K562 (cell line): ENCODE results near the gene HBG1. TPM values are rescaled to one million over a fixed set of nuclear protein-coding genes. Genes with fewer than 3 reads are reported as not detected.
A peak's percentile ranks its signal among the peaks of the same experiment; 100 is the strongest.

ENCODE experiments used
- ATAC-seq: fragments of 200-7000 bp; cut with Tn5 transposase; 3 replicates; pipeline ENCODE4 v1.9.1; 2020; ENCODE audit warnings: moderate library complexity
- BruUV-seq: library from RNA; stranded (reverse); fragments of 400-500 nt; replicated peaks from 2 replicates; lab custom pipeline; 2021; lab: Mats Ljungman, UMichigan
- CTCF ChIA-PET: fragments of 300-600 bp; formaldehyde crosslinking; extraction: SDS; loops from one replicate; lab custom pipeline; 2021; ENCODE audit warnings: low intra/inter-chr PET ratio; lab: Yijun Ruan, JAX
- POLR2A ChIA-PET: fragments of 300-600, 350-650 bp; sonication (Branson Sonifier 250); formaldehyde crosslinking; extraction: SDS; loops from one replicate; lab custom pipeline; 2021; ENCODE audit warnings: antibody characterized with exemption, inconsistent platforms; lab: Yijun Ruan, JAX
- DNase-seq, 4 experiments: peaks; one replicate each; pipeline versions ENCODE4 v3.0.0 to v3.0.0-alpha.2; 2011 to 2018; ENCODE audit warnings: low spot score in 3 of 4, mixed read lengths in 3 of 4; ENCODE audit errors: extremely low read depth in 1 of 4
- FAIRE-seq: peaks from 2 replicates; lab custom pipeline; 2011; peaks lifted over from hg19 to GRCh38; lab: Jason Lieb, UNC
- H2AFZ ChIP-seq: 2 replicates; pipeline ENCODE4 v1.6.0; 2011; ENCODE audit warnings: low read depth, low read length, control low read depth, inconsistent platforms
- H3K27ac ChIP-seq: fragments of 200-600 bp; 3 replicates; pipeline ENCODE4 v1.8.0; 2011; ENCODE audit warnings: low read depth, mild to moderate bottlenecking, control low read depth, inconsistent platforms, low read length, moderate library complexity, mixed read lengths; ENCODE audit errors: extremely low read depth
- H3K27me3 ChIP-seq, 2 experiments: fragments of 300-600 bp in 1 of 2; 2 replicates in 1 of 2; 3 replicates in 1 of 2; pipeline versions ENCODE4 v1.6.0 to v1.8.0; 2011; ENCODE audit warnings: inconsistent platforms in 2 of 2, low read length in 2 of 2, mild to moderate bottlenecking in 1 of 2, mixed read lengths in 1 of 2, moderate library complexity in 1 of 2; ENCODE audit not compliant: control insufficient read depth in 2 of 2, insufficient read depth in 2 of 2
- H3K36me3 ChIP-seq: fragments of 300-600 bp; 3 replicates; pipeline ENCODE4 v1.8.0; 2011; ENCODE audit warnings: mild to moderate bottlenecking, low read length, inconsistent platforms; ENCODE audit not compliant: control insufficient read depth, insufficient read depth
- H3K4me1 ChIP-seq, 2 experiments: fragments of 200-600 bp in 1 of 2; replicated peaks in 1 of 2; 2 replicates in 1 of 2; 3 replicates in 1 of 2; pipeline versions ENCODE4 v1.5.1 to v1.8.0; 2011; ENCODE audit warnings: inconsistent platforms in 2 of 2, low read length in 2 of 2, mild to moderate bottlenecking in 1 of 2, mixed read lengths in 1 of 2, moderate library complexity in 1 of 2; ENCODE audit not compliant: control insufficient read depth in 2 of 2, insufficient read depth in 2 of 2
- H3K4me2 ChIP-seq: 2 replicates; pipeline ENCODE4 v1.6.1; 2011; ENCODE audit warnings: low read length, control low read depth, inconsistent platforms, mixed read lengths; ENCODE audit not compliant: insufficient read depth
- H3K4me3 ChIP-seq: fragments of 200-600 bp; sonication (generic), shearing (Covaris generic); 2 replicates; pipeline ENCODE4 v1.5.1; 2016; ENCODE audit warnings: control low read depth, inconsistent platforms
- H3K79me2 ChIP-seq: fragments of 200-600 bp; 3 replicates; pipeline ENCODE4 v1.8.0; 2011; ENCODE audit warnings: low read length, inconsistent platforms; ENCODE audit not compliant: control insufficient read depth, insufficient read depth
- H3K9ac ChIP-seq, 2 experiments: 2 replicates each; pipeline versions ENCODE4 v1.6.0 to v1.6.1; 2011; ENCODE audit warnings: low read depth in 2 of 2, low read length in 2 of 2, control low read depth in 1 of 2, inconsistent platforms in 1 of 2, mild to moderate bottlenecking in 1 of 2, mixed read lengths in 1 of 2; ENCODE audit not compliant: insufficient read depth in 1 of 2
- H3K9me1 ChIP-seq: one replicate; pipeline ENCODE4 v1.6.0; 2011; ENCODE audit warnings: inconsistent platforms, mild to moderate bottlenecking, low read length, moderate library complexity; ENCODE audit not compliant: control insufficient read depth, insufficient read depth
- H3K9me3 ChIP-seq: replicated peaks from 2 replicates; pipeline ENCODE4 v1.5.1; 2011; ENCODE audit warnings: low read depth, low read length, inconsistent platforms; ENCODE audit not compliant: control insufficient read depth, insufficient read depth
- H4K20me1 ChIP-seq: replicated peaks from 2 replicates; pipeline ENCODE4 v1.6.1; 2011; ENCODE audit warnings: low read length, inconsistent platforms, mixed read lengths; ENCODE audit not compliant: control insufficient read depth, insufficient read depth
- C11orf30 ChIP-seq: fragments of 450-650 bp; IDR thresholded peaks from 2 replicates; pipeline ENCODE4 v1.6.1; 2016; ENCODE audit warnings: low read depth, mild to moderate bottlenecking
- E2F4 ChIP-seq: sonication (generic); formaldehyde crosslinking; IDR thresholded peaks from 2 replicates; pipeline ENCODE4 v1.8.0; 2022; ENCODE audit warnings: mild to moderate bottlenecking, low read depth, missing genetic modification reagents
- E2F8 ChIP-seq: fragments of 450-650 bp; IDR thresholded peaks from 2 replicates; pipeline ENCODE4 v1.7.1; 2018; ENCODE audit warnings: mild to moderate bottlenecking, low read depth; ENCODE audit not compliant: partially characterized antibody
- HDAC1 ChIP-seq, 2 experiments: fragments of 450-650 bp; IDR thresholded peaks; 2 replicates each; pipeline ENCODE4 v1.6.1; 2016 to 2017; ENCODE audit warnings: inconsistent platforms in 1 of 2, mild to moderate bottlenecking in 1 of 2, moderate library complexity in 1 of 2
- HINFP ChIP-seq: fragments of 450-650 bp; conservative IDR thresholded peaks from 2 replicates; pipeline ENCODE4 v1.6.1; 2016; ENCODE audit warnings: missing genetic modification characterization, low read depth, mild to moderate bottlenecking, control low read depth, missing compliant biosample characterization
- MAFK ChIP-seq: IDR thresholded peaks from 2 replicates; pipeline ENCODE4 v1.6.1; 2011; ENCODE audit warnings: low read length, improper control_type of control experiment
- MNT ChIP-seq, 2 experiments: fragments of 450-650 bp; conservative IDR thresholded peaks; 2 replicates each; pipeline ENCODE4 v1.6.1; 2017; ENCODE audit warnings: mild to moderate bottlenecking in 2 of 2, moderate library complexity in 2 of 2
- MTA2 ChIP-seq: fragments of 450-650 bp; IDR thresholded peaks from 2 replicates; pipeline ENCODE4 v1.6.1; 2016; ENCODE audit warnings: low read depth
- MXI1 ChIP-seq: IDR thresholded peaks from 2 replicates; pipeline ENCODE4 v1.6.1; 2011; ENCODE audit warnings: low read depth, mild to moderate bottlenecking, improper control_type of control experiment, low read length
- SAFB ChIP-seq: fragments of 200-400 bp; formaldehyde crosslinking; IDR thresholded peaks from 2 replicates; pipeline ENCODE4 v1.6.1; 2017; ENCODE audit warnings: low read depth, low read length, borderline replicate concordance
- SIRT6 ChIP-seq: IDR thresholded peaks from one replicate; pipeline ENCODE4 v1.6.1; 2012; ENCODE audit warnings: low read depth, mild to moderate bottlenecking, control low read depth, inconsistent platforms, low read length, moderate library complexity
- TCF15 ChIP-seq: fragments of 250-450 bp; sonication (Bioruptor Pico); IDR thresholded peaks from 2 replicates; pipeline ENCODE4 v1.8.0; 2022; ENCODE audit warnings: moderate library complexity, mild to moderate bottlenecking, inconsistent platforms
- TCF3 ChIP-seq: sonication (generic); formaldehyde crosslinking; IDR thresholded peaks from 2 replicates; pipeline ENCODE4 v1.4.0; 2020; ENCODE audit warnings: mild to moderate bottlenecking, missing genetic modification reagents
- ZNF583 ChIP-seq: fragments of 250-450 bp; sonication (Bioruptor Pico); IDR thresholded peaks from 2 replicates; pipeline ENCODE4 v1.4.0; 2020
- WGBS: fragments of 100-300 bp; shearing (Covaris generic); methylation state at CpG from one replicate; pipeline ENCODE4 v1.1.6; 2016; ENCODE audit warnings: low coverage, mixed read lengths; ENCODE audit not compliant: insufficient coverage; ENCODE audit errors: missing lambda C conversion rate; 5-methylcytosine and 5-hydroxymethylcytosine counted together
- in situ Hi-C: fragments of 300-500 bp; cut with MboI; formaldehyde crosslinking; loops from 4 replicates; pipeline ENCODE4 v1.15.0; 2018; ENCODE audit warnings: inconsistent platforms, mixed read lengths
- intact Hi-C: fragments of 100-400 bp; cut with micrococcal nuclease; formaldehyde crosslinking; loops from 2 replicates; pipeline ENCODE4 v1.14.2; 2022
- polyA plus RNA-seq, 8 experiments: library from polyadenylated mRNA; depleted of rRNA in 4 of 8; stranded (reverse) in 5 of 8; unstranded in 3 of 8; fragments of >200 nt; fragmentation: Nextera tagmentation in 2 of 8; fragmentation: Illumina TruSeq in 1 of 8; extraction: Ambion mirVana in 2 of 8; extraction: Trizol in 1 of 8; gene quantifications; 2 replicates each; pipeline versions ENCODE4 v1.2.1 to v1.2.3, GENCODE V29; 2011 to 2014; ENCODE audit warnings: inconsistent platforms in 1 of 8, missing spikeins in 1 of 8
- total RNA-seq, 7 experiments: library from RNA; depleted of rRNA in 6 of 7; stranded (reverse); fragments of >200 nt in 6 of 7; fragmentation: Illumina TruSeq in 2 of 7; extraction: Trizol in 2 of 7; gene quantifications; 2 replicates each; pipeline versions ENCODE4 v1.2.1 to v1.2.3, GENCODE V29; 2011 to 2021; ENCODE audit warnings: low replicate concordance in 1 of 7

HBG1 gene
- total and polyA plus RNA-seq, 9 of the 15 experiments (the other 6 are each of a cell fraction or from before 2014, with no cell fraction given), result 1,066 to 16,338 (median 4,898) TPM

- in situ Hi-C loops, result no loop called here
- H2AFZ ChIP-seq, result no peak overlapping the region
- TF ChIP-seq MAFK (no peak), MXI1 (0 out of 2 replicates have a peak, but pooled peaks have one; percentile 55), C11orf30 (peak; percentile 54; the same call in 1 of the 2 replicates), TCF15 (CRISPR knock-in tag) (no peak), HINFP (no peak), TCF3 (CRISPR knock-in tag) (no peak), MNT (conservative IDR thresholded peaks at IDR 0.05) (peak in 1 of 2 experiments; percentile 38; a peak in 1 of 4 replicates), E2F8 (peak; percentile 24), MTA2 (no peak), SAFB (no peak), ZNF583 (no peak), HDAC1 (IDR thresholded peaks at IDR 0.05) (0 out of 4 replicates have a peak, but pooled peaks of 1 of the 2 experiments have one; percentile 20), SIRT6 (no peak), E2F4 (CRISPR knock-in tag) (no peak)
Observed at GRCh38 chr11:5247472-5248192, 2.0 kb downstream of the HBG1 start.

More at GRCh38 chr11:5247472-5248192, 2.0 kb downstream of the HBG1 start:
- Histone ChIP-seq H3K27me3 (no peaks in the 10 kb centered on the region), H3K4me2 (peak overlapping the region; percentile 88), H4K20me1 (peaks cover 5% of the 10 kb centered on the region; the same call in 1 of the 2 replicates), H3K9ac (peak overlapping the region; percentile 70 to 75), H3K79me2 (peaks cover 92% of the 10 kb centered on the region), H3K9me1 (no peaks in the 10 kb centered on the region), H3K9me3 (no peaks in the 10 kb centered on the region), H3K4me3 (peak overlapping the region; percentile 54), H3K27ac (peak overlapping the region; percentile 72), H3K36me3 (peaks cover 49% of the 10 kb centered on the region), H3K4me1 (peaks cover 8 to 20% of the 10 kb centered on the region in 2 experiments)
- no peak for FAIRE-seq
- ATAC-seq, result peak; percentile 39
- intact Hi-C loops, result no loop called here
- no TSS peak for BruUV-seq
- 0% methylated on average over 3 of the region's 3 CpGs for WGBS
- ChIA-PET CTCF (no interaction called here), POLR2A (interaction anchor here (0.7 to 3.3 kb wide), 16 partner anchors 8 to 348 kb away, joined by 3 to 21 read pairs (median 4); partner anchors contain the start of gene HBE1)
- DNase-seq, result peak in 3 of 4 experiments; percentile 52 to 79 (median 56)
